Naive thymus-derived CD4-positive, alpha-beta T cell (primary cell): ENCODE data around the gene CAPN1. TPM values are rescaled to one million over a fixed set of nuclear protein-coding genes. Genes with fewer than 3 reads are reported as not detected.

Source experiments
- ATAC-seq: fragments of 150-1000 bp; cut with Tn5 transposase; 2 replicates; pipeline ENCODE4 v1.10.0; 2021; ENCODE audit warnings: mild to moderate bottlenecking, moderate library complexity
- CTCF ChIA-PET: fragments of 350-600 bp; sonication (Branson Sonifier 250); formaldehyde crosslinking; loops from one replicate; lab custom pipeline; 2021; ENCODE audit warnings: antibody characterized with exemption; lab: Charles Lee
- POLR2A ChIA-PET: fragments of 350-600 bp; sonication (Branson Sonifier 250); formaldehyde crosslinking; loops from one replicate; lab custom pipeline; 2021; ENCODE audit warnings: antibody characterized with exemption, inconsistent platforms; lab: Charles Lee
- DNase-seq, 9 donors: peaks; one replicate each; pipeline versions ENCODE4 v3.0.0 to v3.0.0-alpha.2; 2020 to 2022; ENCODE audit warnings: mixed read lengths in 1 of 9
- H3K27ac ChIP-seq: one replicate; pipeline ENCODE4 v1.7.0; 2013; ENCODE audit warnings: mild to moderate bottlenecking, low read depth, low read length, moderate library complexity
- H3K27me3 ChIP-seq, 2 donors: one replicate each; pipeline ENCODE4 v1.7.0; 2013; ENCODE audit warnings: low read length in 2 of 2, mild to moderate bottlenecking in 2 of 2, moderate library complexity in 2 of 2; ENCODE audit not compliant: control insufficient read depth in 2 of 2, insufficient read depth in 2 of 2
- H3K36me3 ChIP-seq, 3 experiments: 1 replicate in 2 of 3; 2 replicates in 1 of 3; pipeline ENCODE4 v1.7.0; 2013; ENCODE audit warnings: low read length in 3 of 3, mild to moderate bottlenecking in 3 of 3, moderate library complexity in 1 of 3; ENCODE audit not compliant: insufficient read depth in 3 of 3, control insufficient read depth in 2 of 3
- H3K4me1 ChIP-seq, 2 donors: one replicate each; pipeline ENCODE4 v1.7.0; 2013; ENCODE audit warnings: low read length in 2 of 2, mild to moderate bottlenecking in 2 of 2, moderate library complexity in 1 of 2; ENCODE audit not compliant: control insufficient read depth in 2 of 2, insufficient read depth in 2 of 2
- H3K4me3 ChIP-seq: 2 replicates; pipeline ENCODE4 v1.7.0; 2013; ENCODE audit warnings: mild to moderate bottlenecking, low read length
- H3K9me3 ChIP-seq, 3 experiments: 1 replicate in 2 of 3; 2 replicates in 1 of 3; pipeline ENCODE4 v1.7.0; 2013; ENCODE audit warnings: low read length in 3 of 3; ENCODE audit not compliant: control insufficient read depth in 2 of 3
- H3K27ac Mint-ChIP-seq, 9 donors: one replicate each; pipeline ENCODE4 v1.8.0; 2020 to 2022; ENCODE audit warnings: mixed read lengths in 9 of 9, mild to moderate bottlenecking in 8 of 9, moderate library complexity in 5 of 9, inconsistent platforms in 2 of 9
- H3K27me3 Mint-ChIP-seq, 5 donors: one replicate each; pipeline ENCODE4 v1.8.0; 2021 to 2022; ENCODE audit warnings: mixed read lengths in 5 of 5, mild to moderate bottlenecking in 1 of 5
- H3K36me3 Mint-ChIP-seq, 5 donors: one replicate each; pipeline ENCODE4 v1.8.0; 2020 to 2022; ENCODE audit warnings: mixed read lengths in 5 of 5, mild to moderate bottlenecking in 3 of 5, inconsistent platforms in 1 of 5
- H3K4me1 Mint-ChIP-seq, 7 donors: one replicate each; pipeline ENCODE4 v1.8.0; 2020 to 2022; ENCODE audit warnings: mixed read lengths in 7 of 7, mild to moderate bottlenecking in 3 of 7, inconsistent platforms in 1 of 7
- H3K4me3 Mint-ChIP-seq, 10 donors: one replicate each; pipeline ENCODE4 v1.8.0; 2020 to 2022; ENCODE audit warnings: mild to moderate bottlenecking in 10 of 10, mixed read lengths in 10 of 10, moderate library complexity in 6 of 10, inconsistent platforms in 2 of 10
- H3K9me3 Mint-ChIP-seq, 11 donors: one replicate each; pipeline ENCODE4 v1.8.0; 2020 to 2022; ENCODE audit warnings: mixed read lengths in 11 of 11, mild to moderate bottlenecking in 4 of 11, inconsistent platforms in 1 of 11, moderate library complexity in 1 of 11
- intact Hi-C, 2 donors: fragments of 100-400 bp; cut with micrococcal nuclease; formaldehyde crosslinking; loops; one replicate each; pipeline ENCODE4 v1.15.1; 2023
- polyA plus RNA-seq, 2 donors: library from polyadenylated mRNA; unstranded; fragments of 300-500 nt; fragmentation: Illumina TruSeq; gene quantifications; one replicate each; pipeline ENCODE4 v1.2.3, GENCODE V29; 2021
- total RNA-seq, 6 experiments: library from RNA in 5 of 6; stranded (reverse) in 5 of 6; gene quantifications; 1 replicate in 5 of 6; 2 replicates in 1 of 6; pipeline ENCODE4 v1.2.3 and lab custom pipeline; 2021 to 2026

Gene CAPN1
- total and polyA plus RNA-seq, 7 experiments from 2014 or later, result 73.1 to 195 (median 99.8) TPM

DNA sequence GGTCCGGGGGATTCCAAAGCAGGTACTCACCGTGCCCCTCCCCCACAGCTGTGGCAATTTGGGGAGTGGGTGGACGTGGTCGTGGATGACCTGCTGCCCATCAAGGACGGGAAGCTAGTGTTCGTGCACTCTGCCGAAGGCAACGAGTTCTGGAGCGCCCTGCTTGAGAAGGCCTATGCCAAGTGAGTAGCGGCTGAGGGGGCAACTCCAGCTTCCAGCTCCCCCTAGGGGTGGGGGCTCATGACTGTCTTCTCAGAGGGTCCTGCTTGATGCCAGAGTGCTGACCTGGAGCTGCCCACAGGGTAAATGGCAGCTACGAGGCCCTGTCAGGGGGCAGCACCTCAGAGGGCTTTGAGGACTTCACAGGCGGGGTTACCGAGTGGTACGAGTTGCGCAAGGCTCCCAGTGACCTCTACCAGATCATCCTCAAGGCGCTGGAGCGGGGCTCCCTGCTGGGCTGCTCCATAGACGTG is 4.2 kb downstream of the CAPN1 start:
- POLR2A ChIA-PET, result no interaction called here
- no peak for ATAC-seq

DNA sequence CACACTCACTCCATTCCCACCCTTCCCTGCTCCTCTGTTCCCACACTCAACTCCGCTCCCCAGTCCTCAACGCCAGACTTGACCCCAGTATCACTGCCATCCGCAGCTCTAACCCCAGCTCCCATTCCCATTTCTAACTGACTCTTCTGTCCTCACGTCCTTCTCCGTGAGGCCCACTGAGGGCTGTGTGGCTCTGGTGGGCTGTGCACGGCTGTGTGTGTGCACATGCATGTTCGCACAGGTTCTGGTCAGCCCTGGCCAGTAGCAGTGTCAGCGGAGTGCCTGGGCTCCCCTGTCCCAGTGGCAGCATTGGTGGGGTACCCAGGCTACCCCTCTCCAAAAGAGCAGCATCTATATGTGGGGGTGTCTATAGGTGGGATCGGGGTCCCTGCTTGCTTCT is 5.0 kb downstream of the CAPN1 start:
- Mint-ChIP-seq H3K27me3 (no peaks in the 10 kb centered on the region), H3K4me3 (no peak overlapping the region), H3K4me1 (peaks cover 22 to 32% (median 25%) of the 10 kb centered on the region in 7 donors), H3K27ac (peak overlapping the region in 3 of 9 donors; percentile 35 to 47 (median 43)), H3K9me3 (no peaks in the 10 kb centered on the region), H3K36me3 (peaks cover 13 to 34% (median 15%) of the 10 kb centered on the region in 5 donors)
- H3K4me3 ChIP-seq, result no peak overlapping the region
- H3K27me3 ChIP-seq, result no peaks in the 10 kb centered on the region
- H3K27ac ChIP-seq, result no peak overlapping the region
- DNase-seq (no peak), ATAC-seq (no peak)
- ChIA-PET CTCF (no interaction called here), POLR2A (no interaction called here)
- peaks cover 0 to 54% (median 3%) of the 10 kb centered on the region in 3 experiments for H3K36me3 ChIP-seq
- H3K4me1 ChIP-seq, result peaks cover 6 to 8% of the 10 kb centered on the region in 2 donors
- no peaks in the 10 kb centered on the region for H3K9me3 ChIP-seq
- intact Hi-C loops, result no loop called here

More for the DNA sequence above, 4.2 kb downstream of the CAPN1 start:
- Mint-ChIP-seq H3K27ac (peak overlapping the region in 2 of 9 donors; percentile 33 to 48), H3K4me3 (no peak overlapping the region), H3K9me3 (no peaks in the 10 kb centered on the region), H3K27me3 (no peaks in the 10 kb centered on the region), H3K36me3 (peaks cover 13 to 33% (median 15%) of the 10 kb centered on the region in 5 donors), H3K4me1 (peaks cover 22 to 32% (median 25%) of the 10 kb centered on the region in 7 donors)
- Histone ChIP-seq H3K4me3 (no peak overlapping the region), H3K9me3 (no peaks in the 10 kb centered on the region), H3K36me3 (peaks cover 0 to 54% (median 3%) of the 10 kb centered on the region in 3 experiments), H3K27ac (no peak overlapping the region), H3K27me3 (no peaks in the 10 kb centered on the region), H3K4me1 (peaks cover 6 to 8% of the 10 kb centered on the region in 2 donors)
- no peak for DNase-seq
- CTCF ChIA-PET, result no interaction called here
- intact Hi-C loops, result no loop called here

DNA sequence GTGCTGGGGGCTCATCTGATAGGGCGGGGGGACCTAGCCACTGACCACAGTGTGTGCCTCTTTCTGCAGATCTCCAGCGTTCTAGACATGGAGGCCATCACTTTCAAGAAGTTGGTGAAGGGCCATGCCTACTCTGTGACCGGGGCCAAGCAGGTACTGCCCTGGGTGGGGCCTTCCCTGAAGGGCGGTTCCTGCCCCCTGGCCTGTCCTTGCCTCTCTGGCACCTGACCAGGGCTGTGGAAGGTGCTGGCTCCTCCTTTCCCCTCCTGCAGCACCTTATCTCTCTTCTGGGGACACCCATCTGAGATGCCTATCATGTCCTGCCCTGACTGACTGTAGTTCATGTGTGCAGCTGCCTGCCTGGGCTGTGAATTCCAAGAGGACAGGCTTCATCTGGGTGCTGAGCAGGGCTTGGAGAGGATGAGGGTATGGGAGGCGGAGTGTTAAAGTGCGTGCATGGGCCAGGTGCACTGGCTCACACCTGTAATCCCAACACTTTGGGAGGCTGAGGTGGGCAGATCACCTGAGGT is 5.5 kb downstream of the CAPN1 start:
- intact Hi-C loops, result no loop called here
- DNase-seq, result no peak
- CTCF ChIA-PET, result no interaction called here
- peaks cover 6 to 7% of the 10 kb centered on the region in 2 donors for H3K4me1 ChIP-seq
- no peak overlapping the region for H3K4me3 ChIP-seq
- no peaks in the 10 kb centered on the region for H3K27me3 ChIP-seq
- peaks cover 0 to 54% (median 3%) of the 10 kb centered on the region in 3 experiments for H3K36me3 ChIP-seq
- H3K4me1 Mint-ChIP-seq, result peaks cover 21 to 32% (median 25%) of the 10 kb centered on the region in 7 donors
- no peak for ATAC-seq
- H3K27ac Mint-ChIP-seq, result no peak overlapping the region
- no peaks in the 10 kb centered on the region for H3K9me3 ChIP-seq
- no peaks in the 10 kb centered on the region for H3K27me3 Mint-ChIP-seq
- H3K4me3 Mint-ChIP-seq, result no peak overlapping the region
- no peak overlapping the region for H3K27ac ChIP-seq
- H3K9me3 Mint-ChIP-seq, result no peaks in the 10 kb centered on the region
- peaks cover 13 to 34% (median 15%) of the 10 kb centered on the region in 5 donors for H3K36me3 Mint-ChIP-seq
- POLR2A ChIA-PET, result no interaction called here

DNA sequence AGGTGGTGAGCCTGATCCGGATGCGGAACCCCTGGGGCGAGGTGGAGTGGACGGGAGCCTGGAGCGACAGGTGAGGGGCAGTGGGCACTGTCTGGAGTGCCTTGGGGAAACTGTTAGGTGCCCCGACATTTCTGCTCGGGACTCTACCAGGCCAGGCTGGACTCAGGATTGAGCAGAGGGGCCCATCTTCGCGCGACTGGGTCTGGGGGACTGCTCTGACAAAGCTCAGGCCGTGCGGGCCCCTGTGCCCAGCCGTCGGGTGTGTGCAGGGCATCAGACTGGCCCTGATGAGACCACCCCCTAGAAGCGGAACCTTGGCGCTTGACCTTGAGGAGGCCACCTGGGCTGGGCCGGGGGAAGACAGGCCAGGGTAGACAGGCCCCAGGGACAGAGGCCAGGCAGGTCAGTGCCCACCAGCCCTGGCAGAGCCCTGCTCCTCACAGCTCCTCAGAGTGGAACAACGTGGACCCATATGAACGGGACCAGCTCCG is 6.3 kb downstream of the CAPN1 start:
- H3K27ac ChIP-seq, result no peak overlapping the region
- intact Hi-C loops, result no loop called here
- no peaks in the 10 kb centered on the region for H3K27me3 ChIP-seq
- ChIA-PET CTCF (no interaction called here), POLR2A (no interaction called here)
- H3K9me3 ChIP-seq, result no peaks in the 10 kb centered on the region
- peaks cover 0 to 5% of the 10 kb centered on the region in 2 donors for H3K4me1 ChIP-seq
- peaks cover 0 to 54% (median 3%) of the 10 kb centered on the region in 3 experiments for H3K36me3 ChIP-seq
- no peak overlapping the region for H3K4me3 Mint-ChIP-seq
- H3K27ac Mint-ChIP-seq, result no peak overlapping the region
- H3K36me3 Mint-ChIP-seq, result peaks cover 13 to 34% (median 15%) of the 10 kb centered on the region in 5 donors
- peaks cover 15 to 26% (median 17%) of the 10 kb centered on the region in 7 donors for H3K4me1 Mint-ChIP-seq
- ATAC-seq (no peak), DNase-seq (no peak)
- no peaks in the 10 kb centered on the region for H3K27me3 Mint-ChIP-seq
- no peaks in the 10 kb centered on the region for H3K9me3 Mint-ChIP-seq
- no peak overlapping the region for H3K4me3 ChIP-seq

DNA sequence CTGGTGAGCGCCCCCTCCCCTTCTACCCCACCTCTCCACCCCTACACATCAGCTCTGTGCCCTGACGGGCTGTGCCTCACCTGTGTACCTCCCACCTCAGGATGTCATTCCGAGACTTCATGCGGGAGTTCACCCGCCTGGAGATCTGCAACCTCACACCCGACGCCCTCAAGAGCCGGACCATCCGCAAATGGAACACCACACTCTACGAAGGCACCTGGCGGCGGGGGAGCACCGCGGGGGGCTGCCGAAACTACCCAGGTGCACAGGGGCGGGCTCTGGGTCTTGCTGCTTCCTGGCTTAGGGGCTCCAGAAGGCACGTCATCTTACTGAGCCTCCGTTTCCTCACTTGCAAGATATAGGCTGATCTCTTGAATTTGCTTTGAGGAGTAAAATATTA is 6.8 kb downstream of the CAPN1 start:
- Histone ChIP-seq H3K27me3 (no peaks in the 10 kb centered on the region), H3K4me1 (peaks cover 0 to under 1% of the 10 kb centered on the region in 2 donors), H3K36me3 (peaks cover 0 to 54% (median 3%) of the 10 kb centered on the region in 3 experiments), H3K4me3 (no peak overlapping the region), H3K27ac (no peak overlapping the region), H3K9me3 (no peaks in the 10 kb centered on the region)
- H3K4me3 Mint-ChIP-seq, result no peak overlapping the region
- H3K27ac Mint-ChIP-seq, result no peak overlapping the region
- ChIA-PET POLR2A (no interaction called here), CTCF (no interaction called here)
- H3K36me3 Mint-ChIP-seq, result peaks cover 13 to 38% (median 17%) of the 10 kb centered on the region in 5 donors
- ATAC-seq (no peak), DNase-seq (no peak)
- H3K4me1 Mint-ChIP-seq, result peaks cover 13 to 23% (median 15%) of the 10 kb centered on the region in 7 donors
- intact Hi-C loops, result no loop called here
- H3K9me3 Mint-ChIP-seq, result no peaks in the 10 kb centered on the region
- H3K27me3 Mint-ChIP-seq, result no peaks in the 10 kb centered on the region

DNA sequence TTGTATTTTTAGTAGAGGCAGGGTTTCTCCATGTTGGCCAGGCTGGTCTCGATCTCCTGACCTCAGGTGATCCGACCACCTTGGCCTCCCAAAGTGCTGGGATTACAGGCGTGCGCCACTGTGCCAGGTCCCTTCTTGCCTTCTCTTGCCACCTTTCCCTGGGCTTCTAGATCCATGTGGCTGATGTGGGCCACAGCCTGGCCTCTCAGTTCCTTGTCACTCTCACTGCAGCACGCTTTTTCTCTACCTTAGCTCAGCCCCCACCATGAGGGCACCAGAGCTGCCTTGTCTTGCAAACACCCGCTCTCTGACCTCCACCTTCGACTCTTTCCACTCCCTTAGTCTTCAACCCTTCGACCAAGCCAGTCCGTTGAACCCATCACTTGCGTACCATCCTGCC is 7.5 kb downstream of the CAPN1 start:
- no peaks in the 10 kb centered on the region for H3K9me3 ChIP-seq
- CTCF ChIA-PET, result no interaction called here
- peaks cover 7 to 20% (median 15%) of the 10 kb centered on the region in 7 donors for H3K4me1 Mint-ChIP-seq
- H3K4me3 Mint-ChIP-seq, result peak overlapping the region in 1 of 10 donors; percentile 41
- peak overlapping the region in 4 of 9 donors; percentile 21 to 58 (median 42) for H3K27ac Mint-ChIP-seq
- peaks cover 14 to 39% (median 17%) of the 10 kb centered on the region in 5 donors for H3K36me3 Mint-ChIP-seq
- H3K9me3 Mint-ChIP-seq, result no peaks in the 10 kb centered on the region
- intact Hi-C loops, result no loop called here
- H3K27ac ChIP-seq, result no peak overlapping the region
- no peaks in the 10 kb centered on the region for H3K27me3 ChIP-seq
- ATAC-seq, result no peak
- no peak overlapping the region for H3K4me3 ChIP-seq
- H3K36me3 ChIP-seq, result peaks cover 0 to 56% (median 0%) of the 10 kb centered on the region in 3 experiments
- POLR2A ChIA-PET, result no interaction called here
- no peaks in the 10 kb centered on the region for H3K4me1 ChIP-seq
- DNase-seq, result peak in 1 of 9 donors; percentile 11
- H3K27me3 Mint-ChIP-seq, result no peaks in the 10 kb centered on the region
